ENCODE results near the gene CADM1. TPM values are rescaled to one million over a fixed set of nuclear protein-coding genes. Genes with fewer than 3 reads are reported as not detected.
A peak's percentile ranks its signal among the peaks of the same experiment; 100 is the strongest.

Gene CADM1
- total RNA-seq, 4 donors from 2014 or later, result 1.2 to 2.5 (median 2.2) TPM

DNA sequence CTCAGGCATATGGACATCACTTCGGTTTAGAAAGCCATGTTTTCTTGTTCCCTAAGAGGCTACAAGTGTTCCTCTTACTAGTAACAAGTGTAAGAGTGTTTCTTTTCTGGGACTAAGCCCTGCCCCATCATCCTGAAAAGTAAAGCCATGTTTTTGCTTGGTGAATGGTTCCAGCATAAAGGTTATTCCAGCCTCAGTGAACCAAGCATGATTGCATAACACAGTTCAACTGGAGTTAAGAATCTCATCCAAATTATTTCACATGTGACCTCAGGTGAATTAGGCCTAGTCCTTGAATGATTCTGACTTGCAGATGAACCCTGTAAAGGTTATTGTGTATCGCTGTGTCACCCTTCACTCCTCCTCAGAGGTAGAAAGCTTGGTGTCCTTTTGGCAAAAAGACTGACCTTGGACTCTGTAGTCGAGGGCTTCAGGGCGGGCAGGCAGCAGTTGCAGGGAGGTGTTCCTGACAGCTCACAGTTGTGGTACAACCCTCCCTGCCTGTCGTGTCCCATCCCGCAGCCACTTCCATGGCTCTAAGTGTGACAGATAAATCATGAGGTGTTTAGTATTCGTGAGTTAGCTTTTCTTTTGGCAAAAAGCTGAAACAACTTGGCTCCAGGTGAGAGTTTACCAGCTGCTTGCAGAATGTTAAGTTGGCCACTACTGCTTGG is 321.8 kb downstream of the CADM1 start:
- ATAC-seq, result peak in 1 of 2 donors; percentile 13
- peak; percentile 9 to 28 for DNase-seq
- no peaks in the 10 kb centered on the region for H3K9me3 ChIP-seq
- in situ Hi-C loops (cut with MboI; ENCODE audit: low sequenced_read_pairs in 4 of 4) (no loop called here), intact Hi-C loops (cut with DNase I; ENCODE audit: low total_unique reads) (no loop called here)
- no peak overlapping the region for H3K4me3 ChIP-seq
- TF ChIP-seq, protein P1, sequence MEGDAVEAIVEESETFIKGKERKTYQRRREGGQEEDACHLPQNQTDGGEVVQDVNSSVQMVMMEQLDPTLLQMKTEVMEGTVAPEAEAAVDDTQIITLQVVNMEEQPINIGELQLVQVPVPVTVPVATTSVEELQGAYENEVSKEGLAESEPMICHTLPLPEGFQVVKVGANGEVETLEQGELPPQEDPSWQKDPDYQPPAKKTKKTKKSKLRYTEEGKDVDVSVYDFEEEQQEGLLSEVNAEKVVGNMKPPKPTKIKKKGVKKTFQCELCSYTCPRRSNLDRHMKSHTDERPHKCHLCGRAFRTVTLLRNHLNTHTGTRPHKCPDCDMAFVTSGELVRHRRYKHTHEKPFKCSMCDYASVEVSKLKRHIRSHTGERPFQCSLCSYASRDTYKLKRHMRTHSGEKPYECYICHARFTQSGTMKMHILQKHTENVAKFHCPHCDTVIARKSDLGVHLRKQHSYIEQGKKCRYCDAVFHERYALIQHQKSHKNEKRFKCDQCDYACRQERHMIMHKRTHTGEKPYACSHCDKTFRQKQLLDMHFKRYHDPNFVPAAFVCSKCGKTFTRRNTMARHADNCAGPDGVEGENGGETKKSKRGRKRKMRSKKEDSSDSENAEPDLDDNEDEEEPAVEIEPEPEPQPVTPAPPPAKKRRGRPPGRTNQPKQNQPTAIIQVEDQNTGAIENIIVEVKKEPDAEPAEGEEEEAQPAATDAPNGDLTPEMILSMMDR (IDR thresholded peaks at IDR 0.05 in 4 of 5, conservative IDR thresholded peaks at IDR 0.05 in 1 of 5), result no peak
- TF ChIP-seq POLR2A (IDR thresholded peaks at IDR 0.05), result no peak
- peak overlapping the region; percentile 5 to 78 (median 64) for H3K27ac ChIP-seq
- H3K4me1 ChIP-seq, result peaks cover 39 to 45% of the 10 kb centered on the region in 2 donors
- no peaks in the 10 kb centered on the region for H3K36me3 ChIP-seq
- H3K27me3 ChIP-seq, result no peaks in the 10 kb centered on the region

DNA sequence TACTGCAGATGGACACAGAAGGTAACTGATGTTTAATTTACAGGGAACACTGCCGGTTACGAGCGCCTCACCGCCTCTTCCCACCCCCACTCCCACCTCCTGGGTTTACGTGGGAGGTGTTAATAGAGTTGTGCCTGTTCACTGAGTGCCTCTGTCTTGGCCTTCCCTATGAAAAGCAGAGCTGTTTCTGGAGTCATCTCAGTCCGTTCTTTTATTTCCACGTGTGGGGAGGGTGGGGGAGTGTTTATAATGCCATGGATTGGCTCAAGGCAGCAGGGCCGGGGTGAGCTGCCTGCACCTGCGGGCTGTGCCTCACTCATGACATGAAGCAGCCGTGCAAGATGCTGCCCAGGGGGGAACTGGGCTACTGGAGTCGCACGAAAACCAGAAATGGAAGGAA is 322.7 kb downstream of the CADM1 start:
- Histone ChIP-seq H3K36me3 (no peaks in the 10 kb centered on the region), H3K27me3 (no peaks in the 10 kb centered on the region), H3K9me3 (no peaks in the 10 kb centered on the region), H3K27ac (no peak overlapping the region), H3K4me3 (no peak overlapping the region), H3K4me1 (peaks cover 31 to 40% of the 10 kb centered on the region in 2 donors)
- in situ Hi-C loops (cut with MboI; ENCODE audit: low sequenced_read_pairs in 4 of 4), result no loop called here
- TF ChIP-seq, protein P1 (IDR thresholded peaks at IDR 0.05 in 4 of 5, conservative IDR thresholded peaks at IDR 0.05 in 1 of 5), result no peak
- TF ChIP-seq POLR2A (IDR thresholded peaks at IDR 0.05), result no peak
- no peak for ATAC-seq
- no peak for DNase-seq
- intact Hi-C loops (cut with DNase I; ENCODE audit: low total_unique reads), result no loop called here

DNA sequence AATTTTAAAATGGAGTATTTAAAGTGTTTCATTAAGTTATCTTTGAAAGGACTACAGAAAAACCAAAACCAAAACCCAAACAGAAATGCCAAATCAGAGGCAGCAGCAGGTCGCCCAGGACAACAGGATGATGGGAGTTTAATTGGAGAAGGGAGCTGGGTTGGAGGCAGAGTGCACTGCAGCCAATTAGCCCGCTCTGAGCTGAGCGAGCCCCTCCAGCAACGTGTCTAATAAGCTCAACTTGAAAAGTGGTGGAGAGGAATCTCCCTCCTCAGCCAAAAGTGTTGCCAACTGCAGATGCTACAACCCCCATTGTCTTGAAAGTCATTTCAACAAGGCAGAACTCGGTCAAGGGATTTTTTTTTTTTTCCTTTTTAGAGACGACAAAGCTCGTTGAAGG is 323.9 kb downstream of the CADM1 start:
- DNase-seq (no peak), ATAC-seq (no peak)
- H3K27ac ChIP-seq, result no peak overlapping the region
- in situ Hi-C loops (cut with MboI; ENCODE audit: low sequenced_read_pairs in 4 of 4) (no loop called here), intact Hi-C loops (cut with DNase I; ENCODE audit: low total_unique reads) (no loop called here)
- peaks cover 20 to 30% of the 10 kb centered on the region in 2 donors for H3K4me1 ChIP-seq
- H3K9me3 ChIP-seq, result no peaks in the 10 kb centered on the region
- H3K4me3 ChIP-seq, result no peak overlapping the region
- H3K36me3 ChIP-seq, result no peaks in the 10 kb centered on the region
- no peak for TF ChIP-seq POLR2A (IDR thresholded peaks at IDR 0.05)
- TF ChIP-seq, protein P1 (IDR thresholded peaks at IDR 0.05 in 4 of 5, conservative IDR thresholded peaks at IDR 0.05 in 1 of 5), result no peak
- H3K27me3 ChIP-seq, result no peaks in the 10 kb centered on the region

DNA sequence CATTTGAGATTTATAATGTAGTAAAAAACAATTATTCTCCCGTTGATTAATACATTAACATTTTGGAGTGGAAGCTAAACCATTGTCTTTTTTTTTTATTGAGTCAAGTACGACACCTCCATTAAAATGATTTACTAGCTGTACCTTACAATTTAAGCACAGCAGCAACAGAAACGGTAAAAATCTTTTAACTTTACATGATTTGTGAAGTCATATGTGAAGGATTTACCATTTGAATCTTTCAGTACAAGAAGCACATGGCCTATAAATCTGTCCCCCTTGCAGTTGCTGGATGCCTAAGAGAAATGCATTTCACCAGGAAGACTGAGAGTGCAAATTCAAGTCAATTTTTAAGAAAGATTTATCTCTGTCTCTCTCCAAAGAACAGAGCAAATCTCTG is 324.6 kb downstream of the CADM1 start:
- in situ Hi-C loops (cut with MboI; ENCODE audit: low sequenced_read_pairs in 4 of 4), result no loop called here
- TF ChIP-seq, protein P1 (IDR thresholded peaks at IDR 0.05 in 4 of 5, conservative IDR thresholded peaks at IDR 0.05 in 1 of 5), result no peak
- no peak for TF ChIP-seq POLR2A (IDR thresholded peaks at IDR 0.05)

More for the DNA sequence above, 324.6 kb downstream of the CADM1 start:
- ATAC-seq, result no peak
- Histone ChIP-seq H3K27me3 (no peaks in the 10 kb centered on the region), H3K9me3 (no peaks in the 10 kb centered on the region), H3K4me1 (peaks cover 14 to 24% of the 10 kb centered on the region in 2 donors), H3K4me3 (no peak overlapping the region), H3K27ac (no peak overlapping the region), H3K36me3 (no peaks in the 10 kb centered on the region)
- intact Hi-C loops (cut with DNase I; ENCODE audit: low total_unique reads), result no loop called here
- DNase-seq, result no peak

Data from gastrocnemius medialis (tissue), 4 donors.